Osteocyte (in vitro differentiated cells): ENCODE results near the gene C1orf141. TPM values are rescaled to one million over a fixed set of nuclear protein-coding genes. Genes with fewer than 3 reads are reported as not detected.

Experiments used
- DNase-seq: peaks from one replicate; pipeline ENCODE4 v3.0.0; 2021; ENCODE audit warnings: mixed read lengths; ENCODE audit not compliant: unreplicated experiment; ENCODE audit errors: extremely low spot score
- H3K27ac Mint-ChIP-seq: one replicate; pipeline ENCODE4 v1.8.0; 2021; ENCODE audit warnings: mild to moderate bottlenecking, mixed read lengths; ENCODE audit not compliant: unreplicated experiment
- H3K27me3 Mint-ChIP-seq: one replicate; pipeline ENCODE4 v1.8.0; 2021; ENCODE audit warnings: mixed read lengths; ENCODE audit not compliant: unreplicated experiment
- H3K36me3 Mint-ChIP-seq: one replicate; pipeline ENCODE4 v1.8.0; 2021; ENCODE audit warnings: mixed read lengths; ENCODE audit not compliant: unreplicated experiment
- H3K4me1 Mint-ChIP-seq: one replicate; pipeline ENCODE4 v1.8.0; 2021; ENCODE audit warnings: mixed read lengths; ENCODE audit not compliant: unreplicated experiment
- H3K4me3 Mint-ChIP-seq: one replicate; pipeline ENCODE4 v1.8.0; 2021; ENCODE audit warnings: mild to moderate bottlenecking, moderate library complexity, mixed read lengths; ENCODE audit not compliant: unreplicated experiment
- H3K9me3 Mint-ChIP-seq: one replicate; pipeline ENCODE4 v1.8.0; 2021; ENCODE audit warnings: mixed read lengths; ENCODE audit not compliant: unreplicated experiment
- total RNA-seq: library from RNA; stranded (reverse); gene quantifications from 2 replicates; pipeline ENCODE4 v1.2.1, GENCODE V29; 2021
- TF ChIP-seq, protein P1 (sequence below): fragments of 200-600 bp; sonication (generic); IDR thresholded peaks from 2 replicates; pipeline ENCODE4 v1.5.0; 2021; ENCODE audit warnings: antibody characterized with exemption, mild to moderate bottlenecking, moderate library complexity

Gene C1orf141
- total RNA-seq, 1 donor from 2014 or later = not detected

DNA sequence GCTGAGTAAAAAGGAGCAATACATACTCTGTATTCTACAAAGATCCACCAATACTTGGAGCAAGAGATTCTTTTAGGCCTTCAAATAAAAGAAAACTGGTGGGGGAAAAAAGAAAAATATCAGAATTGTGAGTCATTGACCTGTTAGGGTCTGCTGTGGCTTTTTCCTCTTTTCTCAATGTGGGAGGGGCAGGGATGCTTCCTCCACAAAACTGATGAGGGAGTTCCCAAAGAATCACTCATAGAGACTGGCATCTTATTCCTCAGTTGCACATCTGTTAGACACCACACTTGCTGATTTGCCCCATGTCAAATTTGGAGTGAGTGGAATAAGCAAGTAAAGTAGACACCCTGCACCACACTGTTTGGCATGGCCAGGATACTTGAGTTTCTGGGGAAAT, 16.6 kb downstream of the C1orf141 start:
- TF ChIP-seq, protein P1, sequence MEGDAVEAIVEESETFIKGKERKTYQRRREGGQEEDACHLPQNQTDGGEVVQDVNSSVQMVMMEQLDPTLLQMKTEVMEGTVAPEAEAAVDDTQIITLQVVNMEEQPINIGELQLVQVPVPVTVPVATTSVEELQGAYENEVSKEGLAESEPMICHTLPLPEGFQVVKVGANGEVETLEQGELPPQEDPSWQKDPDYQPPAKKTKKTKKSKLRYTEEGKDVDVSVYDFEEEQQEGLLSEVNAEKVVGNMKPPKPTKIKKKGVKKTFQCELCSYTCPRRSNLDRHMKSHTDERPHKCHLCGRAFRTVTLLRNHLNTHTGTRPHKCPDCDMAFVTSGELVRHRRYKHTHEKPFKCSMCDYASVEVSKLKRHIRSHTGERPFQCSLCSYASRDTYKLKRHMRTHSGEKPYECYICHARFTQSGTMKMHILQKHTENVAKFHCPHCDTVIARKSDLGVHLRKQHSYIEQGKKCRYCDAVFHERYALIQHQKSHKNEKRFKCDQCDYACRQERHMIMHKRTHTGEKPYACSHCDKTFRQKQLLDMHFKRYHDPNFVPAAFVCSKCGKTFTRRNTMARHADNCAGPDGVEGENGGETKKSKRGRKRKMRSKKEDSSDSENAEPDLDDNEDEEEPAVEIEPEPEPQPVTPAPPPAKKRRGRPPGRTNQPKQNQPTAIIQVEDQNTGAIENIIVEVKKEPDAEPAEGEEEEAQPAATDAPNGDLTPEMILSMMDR = no peak
- peaks cover 23% of the 10 kb centered on the region for H3K9me3 Mint-ChIP-seq
- H3K36me3 Mint-ChIP-seq = no peaks in the 10 kb centered on the region
- H3K4me1 Mint-ChIP-seq = no peaks in the 10 kb centered on the region
- H3K27me3 Mint-ChIP-seq = no peaks in the 10 kb centered on the region
- no peak overlapping the region for H3K27ac Mint-ChIP-seq
- no peak for DNase-seq
- no peak overlapping the region for H3K4me3 Mint-ChIP-seq

- TF ChIP-seq, protein P1 = no peak
- no peak for DNase-seq
- peaks cover 4% of the 10 kb centered on the region for H3K27me3 Mint-ChIP-seq
- H3K36me3 Mint-ChIP-seq = no peaks in the 10 kb centered on the region
- no peak overlapping the region for H3K27ac Mint-ChIP-seq
- H3K4me1 Mint-ChIP-seq = no peaks in the 10 kb centered on the region
- H3K9me3 Mint-ChIP-seq = peaks cover 4% of the 10 kb centered on the region
- no peak overlapping the region for H3K4me3 Mint-ChIP-seq
Measured at GRCh38 chr1:67114162-67114561, 20.6 kb downstream of the C1orf141 start.

DNA sequence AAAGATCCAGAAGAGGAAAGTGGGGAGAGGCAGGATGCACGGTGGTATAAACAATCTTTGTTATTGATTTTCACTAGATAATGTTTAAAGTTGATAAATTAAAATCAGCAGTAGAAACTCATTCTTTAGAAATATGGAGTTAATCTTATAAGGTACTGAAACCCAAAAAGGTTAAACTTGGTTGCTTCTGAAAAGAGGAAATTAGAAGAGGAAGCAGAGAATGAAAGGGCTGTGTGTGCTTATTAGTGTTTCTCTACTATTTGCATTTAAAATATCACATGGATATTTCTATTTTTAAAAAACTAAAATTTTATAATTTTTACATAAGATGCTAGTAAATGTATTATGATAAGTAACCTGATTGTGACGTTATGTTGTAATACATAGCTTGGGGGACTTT, 24.4 kb downstream of the C1orf141 start:
- Mint-ChIP-seq H3K4me3 (no peak overlapping the region), H3K9me3 (peaks cover 4% of the 10 kb centered on the region), H3K4me1 (no peaks in the 10 kb centered on the region), H3K27me3 (peaks cover 4% of the 10 kb centered on the region), H3K36me3 (no peaks in the 10 kb centered on the region), H3K27ac (no peak overlapping the region)
- TF ChIP-seq, protein P1 = no peak
- no peak for DNase-seq

GRCh38 chr1:67105508-67105907, 29.3 kb downstream of the C1orf141 start:
- no peak overlapping the region for H3K27ac Mint-ChIP-seq
- no peaks in the 10 kb centered on the region for H3K9me3 Mint-ChIP-seq
- H3K4me3 Mint-ChIP-seq = no peak overlapping the region
- TF ChIP-seq, protein P1 = no peak
- H3K4me1 Mint-ChIP-seq = no peaks in the 10 kb centered on the region
- no peak for DNase-seq
- no peaks in the 10 kb centered on the region for H3K36me3 Mint-ChIP-seq
- peaks cover 13% of the 10 kb centered on the region for H3K27me3 Mint-ChIP-seq

- no peaks in the 10 kb centered on the region for H3K36me3 Mint-ChIP-seq
- DNase-seq = no peak
- peaks cover 12% of the 10 kb centered on the region for H3K27me3 Mint-ChIP-seq
- H3K9me3 Mint-ChIP-seq = no peaks in the 10 kb centered on the region
- no peaks in the 10 kb centered on the region for H3K4me1 Mint-ChIP-seq
- H3K27ac Mint-ChIP-seq = no peak overlapping the region
- H3K4me3 Mint-ChIP-seq = no peak overlapping the region
- TF ChIP-seq, protein P1 = no peak
Measured at GRCh38 chr1:67103548-67103947, 31.2 kb downstream of the C1orf141 start.
